ENCODE results near the gene SPRYD3. TPM values are rescaled to one million over a fixed set of nuclear protein-coding genes. Genes with fewer than 3 reads are reported as not detected.

SPRYD3 gene
- total RNA-seq, 1 experiment from 2014 or later, result 8.2 TPM

- TF ChIP-seq, protein P1, sequence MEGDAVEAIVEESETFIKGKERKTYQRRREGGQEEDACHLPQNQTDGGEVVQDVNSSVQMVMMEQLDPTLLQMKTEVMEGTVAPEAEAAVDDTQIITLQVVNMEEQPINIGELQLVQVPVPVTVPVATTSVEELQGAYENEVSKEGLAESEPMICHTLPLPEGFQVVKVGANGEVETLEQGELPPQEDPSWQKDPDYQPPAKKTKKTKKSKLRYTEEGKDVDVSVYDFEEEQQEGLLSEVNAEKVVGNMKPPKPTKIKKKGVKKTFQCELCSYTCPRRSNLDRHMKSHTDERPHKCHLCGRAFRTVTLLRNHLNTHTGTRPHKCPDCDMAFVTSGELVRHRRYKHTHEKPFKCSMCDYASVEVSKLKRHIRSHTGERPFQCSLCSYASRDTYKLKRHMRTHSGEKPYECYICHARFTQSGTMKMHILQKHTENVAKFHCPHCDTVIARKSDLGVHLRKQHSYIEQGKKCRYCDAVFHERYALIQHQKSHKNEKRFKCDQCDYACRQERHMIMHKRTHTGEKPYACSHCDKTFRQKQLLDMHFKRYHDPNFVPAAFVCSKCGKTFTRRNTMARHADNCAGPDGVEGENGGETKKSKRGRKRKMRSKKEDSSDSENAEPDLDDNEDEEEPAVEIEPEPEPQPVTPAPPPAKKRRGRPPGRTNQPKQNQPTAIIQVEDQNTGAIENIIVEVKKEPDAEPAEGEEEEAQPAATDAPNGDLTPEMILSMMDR (IDR thresholded peaks at IDR 0.05; ENCODE audit: insufficient read depth in 1 of 2, low read depth in 1 of 2, low read length in 1 of 2, severe bottlenecking in 1 of 2, unreplicated experiment in 1 of 2), result no peak
- Histone ChIP-seq H3K4me3 (ENCODE audit: low read depth, low read length) (no peak overlapping the region), H3K36me3 (ENCODE audit: control insufficient read depth, insufficient read depth, low read length) (peaks cover 3% of the 10 kb centered on the region; the same call in 1 of the 2 replicates), H3K27me3 (replicated peaks; ENCODE audit: control insufficient read depth, insufficient read depth, low read length) (no peaks in the 10 kb centered on the region), H3K9me3 (no peaks in the 10 kb centered on the region), H3K4me1 (peaks cover 7% of the 10 kb centered on the region)
- ChIA-PET CTCF (interaction anchor here (0.6 to 3.2 kb wide), 31 partner anchors 8 to 314 kb away, joined by 3 to 95 read pairs (median 5); partner anchors contain the start of genes AAAS, CSAD, EIF4B and ESPL1), POLR2A (interaction anchor here (1.0 to 1.3 kb wide), 2 partner anchors 13 to 37 kb away, joined by 4 to 18 read pairs; partner anchors contain the start of genes SOAT2 and SPRYD3)
- Mint-ChIP-seq H3K4me3 (ENCODE audit: unreplicated experiment) (no peak overlapping the region), H3K4me1 (ENCODE audit: low read depth, unreplicated experiment) (peaks cover 6% of the 10 kb centered on the region), H3K27me3 (ENCODE audit: insufficient read depth, unreplicated experiment) (no peaks in the 10 kb centered on the region), H3K27ac (ENCODE audit: unreplicated experiment) (peak overlapping the region; percentile 34), H3K9me3 (ENCODE audit: unreplicated experiment) (no peaks in the 10 kb centered on the region), H3K36me3 (ENCODE audit: insufficient read depth, unreplicated experiment) (peaks cover 4% of the 10 kb centered on the region)
- intact Hi-C loops (cut with micrococcal nuclease; ENCODE audit: unreplicated experiment), result no loop called here
- DNase-seq, result peak in 1 of 2 experiments; percentile 34
- BruUV-seq (replicated peaks), result no TSS peak
These were observed 13.7 kb downstream of the SPRYD3 start for GRCh38 chr12:53065470-53065869.

GRCh38 chr12:53064613-53065436 lies 14.4 kb downstream of the SPRYD3 start:
- H3K4me3 Mint-ChIP-seq (ENCODE audit: unreplicated experiment), result no peak overlapping the region
- H3K9me3 Mint-ChIP-seq (ENCODE audit: unreplicated experiment), result no peaks in the 10 kb centered on the region
- CTCF ChIA-PET, result interaction anchor here (0.6 to 3.2 kb wide), 20 partner anchors 11 to 315 kb away, joined by 3 to 95 read pairs (median 8); partner anchors contain the start of genes AAAS, CSAD, EIF4B and IGFBP6
- TF ChIP-seq, protein P1 (IDR thresholded peaks at IDR 0.05; ENCODE audit: insufficient read depth in 1 of 2, low read depth in 1 of 2, low read length in 1 of 2, severe bottlenecking in 1 of 2, unreplicated experiment in 1 of 2), result no peak
- BruUV-seq (replicated peaks), result no TSS peak
- H3K36me3 ChIP-seq (ENCODE audit: control insufficient read depth, insufficient read depth, low read length), result peaks cover 3% of the 10 kb centered on the region; the same call in 1 of the 2 replicates
- peaks cover 6% of the 10 kb centered on the region for H3K4me1 Mint-ChIP-seq (ENCODE audit: low read depth, unreplicated experiment)
- H3K27ac Mint-ChIP-seq (ENCODE audit: unreplicated experiment), result peak overlapping the region; percentile 34
- no peaks in the 10 kb centered on the region for H3K9me3 ChIP-seq
- H3K4me1 ChIP-seq, result peaks cover 7% of the 10 kb centered on the region
- peak in 1 of 2 experiments; percentile 17 for DNase-seq
- H3K27me3 ChIP-seq (replicated peaks; ENCODE audit: control insufficient read depth, insufficient read depth, low read length), result no peaks in the 10 kb centered on the region
- intact Hi-C loops (cut with micrococcal nuclease; ENCODE audit: unreplicated experiment), result no loop called here
- H3K4me3 ChIP-seq (ENCODE audit: low read depth, low read length), result no peak overlapping the region
- POLR2A ChIA-PET, result interaction anchor here (1.3 kb wide), 1 partner anchor 14 kb away, joined by 18 read pairs; the partner anchor contains the start of gene SPRYD3
- H3K27me3 Mint-ChIP-seq (ENCODE audit: insufficient read depth, unreplicated experiment), result no peaks in the 10 kb centered on the region
- H3K36me3 Mint-ChIP-seq (ENCODE audit: insufficient read depth, unreplicated experiment), result peaks cover 9% of the 10 kb centered on the region

- Histone ChIP-seq H3K27me3 (replicated peaks; ENCODE audit: control insufficient read depth, insufficient read depth, low read length) (no peaks in the 10 kb centered on the region), H3K4me3 (ENCODE audit: low read depth, low read length) (no peak overlapping the region), H3K36me3 (ENCODE audit: control insufficient read depth, insufficient read depth, low read length) (peaks cover 3% of the 10 kb centered on the region; the same call in 1 of the 2 replicates), H3K4me1 (peaks cover 7% of the 10 kb centered on the region), H3K9me3 (no peaks in the 10 kb centered on the region)
- Mint-ChIP-seq H3K27ac (ENCODE audit: unreplicated experiment) (no peak overlapping the region), H3K4me1 (ENCODE audit: low read depth, unreplicated experiment) (peaks cover 6% of the 10 kb centered on the region), H3K9me3 (ENCODE audit: unreplicated experiment) (no peaks in the 10 kb centered on the region), H3K4me3 (ENCODE audit: unreplicated experiment) (no peak overlapping the region), H3K27me3 (ENCODE audit: insufficient read depth, unreplicated experiment) (no peaks in the 10 kb centered on the region), H3K36me3 (ENCODE audit: insufficient read depth, unreplicated experiment) (peaks cover 9% of the 10 kb centered on the region)
- POLR2A ChIA-PET, result no interaction called here
- peak in 1 of 2 experiments; percentile 23 for DNase-seq
- intact Hi-C loops (cut with micrococcal nuclease; ENCODE audit: unreplicated experiment), result no loop called here
- CTCF ChIA-PET, result interaction anchor here (1.9 to 2.7 kb wide), 2 partner anchors 10 kb away, joined by 9 to 32 read pairs; no protein-coding TSS in a partner anchor
- BruUV-seq (replicated peaks), result no TSS peak
- TF ChIP-seq, protein P1 (IDR thresholded peaks at IDR 0.05; ENCODE audit: insufficient read depth in 1 of 2, low read depth in 1 of 2, low read length in 1 of 2, severe bottlenecking in 1 of 2, unreplicated experiment in 1 of 2), result no peak
These were observed 15.2 kb downstream of the SPRYD3 start for GRCh38 chr12:53063708-53064612.

Data from Caco-2 (cell line).